ENCODE measurements around the gene ALOX5AP. TPM values are rescaled to one million over a fixed set of nuclear protein-coding genes. Genes with fewer than 3 reads are reported as not detected.

Gene ALOX5AP
- total RNA-seq, 3 donors from 2014 or later (not counting 1 experiment from before 2014, with no cell fraction given), result 83.9 to 150 (median 114) TPM

- WGBS (ENCODE audit: insufficient coverage), result 75% methylated on average over 4 of the region's 4 CpGs
- no peaks in the 10 kb centered on the region for H3K27me3 ChIP-seq (ENCODE audit: control insufficient read depth, insufficient read depth, low read length)
- H3K4me3 ChIP-seq (ENCODE audit: low read length), result no peak overlapping the region
- no peak overlapping the region for H3K27ac ChIP-seq (ENCODE audit: low read length)
- ATAC-seq, result no peak
- intact Hi-C loops (cut with micrococcal nuclease), result no loop called here
- no peaks in the 10 kb centered on the region for H3K36me3 Mint-ChIP-seq
- peak overlapping the region in 1 of 2 donors; percentile 4 for H3K27ac Mint-ChIP-seq
- TF ChIP-seq CTCF (IDR thresholded peaks at IDR 0.05), result no peak
- H3K4me1 ChIP-seq (ENCODE audit: control insufficient read depth, insufficient read depth, low read length), result peaks cover 11% of the 10 kb centered on the region
- no peaks in the 10 kb centered on the region for H3K27me3 Mint-ChIP-seq (ENCODE audit: low read depth in 2 of 2)
- H3K9me3 ChIP-seq (ENCODE audit: control insufficient read depth, insufficient read depth, low read length), result no peaks in the 10 kb centered on the region
- H3K4me3 Mint-ChIP-seq, result no peak overlapping the region
- no peak for DNase-seq
- H3K36me3 ChIP-seq (ENCODE audit: control insufficient read depth, insufficient read depth, low read length), result no peaks in the 10 kb centered on the region
- H3K9me3 Mint-ChIP-seq, result no peaks in the 10 kb centered on the region
- H3K4me1 Mint-ChIP-seq, result peaks cover 26 to 40% of the 10 kb centered on the region in 2 donors
Observed at GRCh38 chr13:30721936-30722335, 13.4 kb upstream of the ALOX5AP start.

GRCh38 chr13:30722361-30722760, 13.0 kb upstream of the ALOX5AP start:
- WGBS (ENCODE audit: insufficient coverage), result no CpG with 5 or more reads among the region's 2 CpGs
- TF ChIP-seq CTCF (IDR thresholded peaks at IDR 0.05), result no peak
- ATAC-seq (no peak), DNase-seq (no peak)
- Mint-ChIP-seq H3K27ac (no peak overlapping the region), H3K4me3 (no peak overlapping the region), H3K4me1 (peaks cover 26 to 40% of the 10 kb centered on the region in 2 donors), H3K27me3 (ENCODE audit: low read depth in 2 of 2) (no peaks in the 10 kb centered on the region), H3K9me3 (no peaks in the 10 kb centered on the region), H3K36me3 (no peaks in the 10 kb centered on the region)
- peaks cover 11% of the 10 kb centered on the region for H3K4me1 ChIP-seq (ENCODE audit: control insufficient read depth, insufficient read depth, low read length)
- no peak overlapping the region for H3K4me3 ChIP-seq (ENCODE audit: low read length)
- H3K27me3 ChIP-seq (ENCODE audit: control insufficient read depth, insufficient read depth, low read length), result no peaks in the 10 kb centered on the region
- H3K36me3 ChIP-seq (ENCODE audit: control insufficient read depth, insufficient read depth, low read length), result no peaks in the 10 kb centered on the region
- H3K9me3 ChIP-seq (ENCODE audit: control insufficient read depth, insufficient read depth, low read length), result no peaks in the 10 kb centered on the region
- intact Hi-C loops (cut with micrococcal nuclease), result no loop called here
- H3K27ac ChIP-seq (ENCODE audit: low read length), result no peak overlapping the region

GRCh38 chr13:30724778-30725177, 10.6 kb upstream of the ALOX5AP start:
- peaks cover 9% of the 10 kb centered on the region for H3K4me1 ChIP-seq (ENCODE audit: control insufficient read depth, insufficient read depth, low read length)
- no peak for TF ChIP-seq CTCF (IDR thresholded peaks at IDR 0.05)
- no peaks in the 10 kb centered on the region for H3K27me3 ChIP-seq (ENCODE audit: control insufficient read depth, insufficient read depth, low read length)
- no peak overlapping the region for H3K27ac ChIP-seq (ENCODE audit: low read length)
- intact Hi-C loops (cut with micrococcal nuclease), result no loop called here
- Mint-ChIP-seq H3K27ac (no peak overlapping the region), H3K36me3 (no peaks in the 10 kb centered on the region), H3K9me3 (no peaks in the 10 kb centered on the region), H3K27me3 (ENCODE audit: low read depth in 2 of 2) (no peaks in the 10 kb centered on the region), H3K4me1 (peaks cover 20 to 28% of the 10 kb centered on the region in 2 donors), H3K4me3 (no peak overlapping the region)
- DNase-seq (no peak), ATAC-seq (no peak)
- H3K36me3 ChIP-seq (ENCODE audit: control insufficient read depth, insufficient read depth, low read length), result no peaks in the 10 kb centered on the region
- H3K4me3 ChIP-seq (ENCODE audit: low read length), result no peak overlapping the region
- WGBS (ENCODE audit: insufficient coverage), result 95% methylated on average over 3 of the region's 3 CpGs
- H3K9me3 ChIP-seq (ENCODE audit: control insufficient read depth, insufficient read depth, low read length), result no peaks in the 10 kb centered on the region

GRCh38 chr13:30725326-30726085, 9.8 kb upstream of the ALOX5AP start:
- ATAC-seq, result no peak
- WGBS (ENCODE audit: insufficient coverage), result 100% methylated on average over 2 of the region's 2 CpGs

More at GRCh38 chr13:30725326-30726085, 9.8 kb upstream of the ALOX5AP start:
- Mint-ChIP-seq H3K36me3 (no peaks in the 10 kb centered on the region), H3K9me3 (no peaks in the 10 kb centered on the region), H3K4me1 (peaks cover 14 to 22% of the 10 kb centered on the region in 2 donors), H3K27me3 (ENCODE audit: low read depth in 2 of 2) (no peaks in the 10 kb centered on the region), H3K27ac (no peak overlapping the region), H3K4me3 (no peak overlapping the region)
- H3K36me3 ChIP-seq (ENCODE audit: control insufficient read depth, insufficient read depth, low read length), result no peaks in the 10 kb centered on the region
- no peak overlapping the region for H3K4me3 ChIP-seq (ENCODE audit: low read length)
- DNase-seq, result no peak
- peaks cover 7% of the 10 kb centered on the region for H3K4me1 ChIP-seq (ENCODE audit: control insufficient read depth, insufficient read depth, low read length)
- no peak for TF ChIP-seq CTCF (IDR thresholded peaks at IDR 0.05)
- intact Hi-C loops (cut with micrococcal nuclease), result no loop called here
- no peak overlapping the region for H3K27ac ChIP-seq (ENCODE audit: low read length)
- H3K9me3 ChIP-seq (ENCODE audit: control insufficient read depth, insufficient read depth, low read length), result no peaks in the 10 kb centered on the region
- H3K27me3 ChIP-seq (ENCODE audit: control insufficient read depth, insufficient read depth, low read length), result no peaks in the 10 kb centered on the region

All from natural killer cell (primary cell).